ENCODE data around the gene PLXNA4. TPM values are rescaled to one million over a fixed set of nuclear protein-coding genes. Genes with fewer than 3 reads are reported as not detected.

PLXNA4 gene
- total RNA-seq, 2 donors from 2014 or later, result 12.2 to 27.7 TPM

- DNase-seq (ENCODE audit: low spot score), result no peak
- H3K27ac ChIP-seq, result peak overlapping the region; percentile 80 to 82
- no peak overlapping the region for H3K4me3 ChIP-seq
- no peaks in the 10 kb centered on the region for H3K9me3 ChIP-seq
- TF ChIP-seq CTCF (IDR thresholded peaks at IDR 0.05), result no peak
- no peaks in the 10 kb centered on the region for H3K36me3 ChIP-seq
- H3K4me1 ChIP-seq (ENCODE audit: control insufficient read depth in 1 of 2, low read depth in 2 of 2), result peaks cover 6 to 70% of the 10 kb centered on the region in 2 donors
- ATAC-seq (ENCODE audit: insufficient number of reproducible peaks, low FRiP score, low read depth), result no peak
- H3K27me3 ChIP-seq (replicated peaks; ENCODE audit: insufficient read depth), result no peaks in the 10 kb centered on the region
Observed at GRCh38 chr7:132255115-132255797, 321.0 kb downstream of the PLXNA4 start.

GRCh38 chr7:132254455-132254854 lies 321.8 kb downstream of the PLXNA4 start:
- Histone ChIP-seq H3K4me1 (ENCODE audit: control insufficient read depth in 1 of 2, low read depth in 2 of 2) (peaks cover 6 to 71% of the 10 kb centered on the region in 2 donors), H3K27ac (no peak overlapping the region), H3K27me3 (replicated peaks; ENCODE audit: insufficient read depth) (no peaks in the 10 kb centered on the region), H3K36me3 (no peaks in the 10 kb centered on the region), H3K9me3 (no peaks in the 10 kb centered on the region), H3K4me3 (no peak overlapping the region)
- TF ChIP-seq CTCF (IDR thresholded peaks at IDR 0.05), result no peak
- DNase-seq (ENCODE audit: low spot score) (no peak), ATAC-seq (ENCODE audit: insufficient number of reproducible peaks, low FRiP score, low read depth) (no peak)

GRCh38 chr7:132252793-132253100 lies 323.5 kb downstream of the PLXNA4 start:
- Histone ChIP-seq H3K27me3 (replicated peaks; ENCODE audit: insufficient read depth) (no peaks in the 10 kb centered on the region), H3K4me1 (ENCODE audit: control insufficient read depth in 1 of 2, low read depth in 2 of 2) (peaks cover 6 to 57% of the 10 kb centered on the region in 2 donors), H3K27ac (no peak overlapping the region), H3K9me3 (no peaks in the 10 kb centered on the region), H3K4me3 (no peak overlapping the region), H3K36me3 (no peaks in the 10 kb centered on the region)
- no peak for DNase-seq (ENCODE audit: low spot score)
- ATAC-seq (ENCODE audit: insufficient number of reproducible peaks, low FRiP score, low read depth), result no peak
- TF ChIP-seq CTCF (IDR thresholded peaks at IDR 0.05), result no peak

GRCh38 chr7:132251327-132251659 lies 325.0 kb downstream of the PLXNA4 start:
- peaks cover 6 to 42% of the 10 kb centered on the region in 2 donors for H3K4me1 ChIP-seq (ENCODE audit: control insufficient read depth in 1 of 2, low read depth in 2 of 2)
- H3K27ac ChIP-seq, result peak overlapping the region; percentile 4 to 44

More at GRCh38 chr7:132251327-132251659, 325.0 kb downstream of the PLXNA4 start:
- no peaks in the 10 kb centered on the region for H3K9me3 ChIP-seq
- no peak overlapping the region for H3K4me3 ChIP-seq
- no peaks in the 10 kb centered on the region for H3K27me3 ChIP-seq (replicated peaks; ENCODE audit: insufficient read depth)
- TF ChIP-seq CTCF (IDR thresholded peaks at IDR 0.05), result no peak
- H3K36me3 ChIP-seq, result no peaks in the 10 kb centered on the region
- peak; percentile 51 for DNase-seq (ENCODE audit: low spot score)
- ATAC-seq (ENCODE audit: insufficient number of reproducible peaks, low FRiP score, low read depth), result no peak

All from thoracic aorta (tissue), 2 donors.